Esophagus muscularis mucosa (tissue), 4 donors: ENCODE data around the gene GPR173. TPM values are rescaled to one million over a fixed set of nuclear protein-coding genes. Genes with fewer than 3 reads are reported as not detected.

Source experiments
- DNase-seq: peaks from one replicate; pipeline ENCODE4 v3.0.0-alpha.2; 2017; ENCODE audit errors: extremely low spot score
- H3K27ac ChIP-seq, 4 donors: fragments of 200-600 bp; sonication (generic); replicated peaks in 1 of 4; 1 replicate in 3 of 4; 2 replicates in 1 of 4; pipeline ENCODE4 v1.5.1; 2016 to 2019; ENCODE audit warnings: mild to moderate bottlenecking in 1 of 4
- H3K27me3 ChIP-seq, 4 donors: fragments of 200-600 bp; sonication (generic); one replicate each; pipeline versions ENCODE4 v1.5.1 to v1.6.0; 2016 to 2019
- H3K36me3 ChIP-seq, 4 donors: fragments of 200-600 bp; sonication (generic); one replicate each; pipeline ENCODE4 v1.5.1; 2016 to 2019
- H3K4me1 ChIP-seq, 4 donors: fragments of 200-600 bp; sonication (generic); one replicate each; pipeline ENCODE4 v1.5.1; 2016 to 2019
- H3K4me3 ChIP-seq, 4 donors: fragments of 200-600 bp; sonication (generic); 1 replicate in 2 of 4; 2 replicates in 2 of 4; pipeline ENCODE4 v1.5.1; 2016 to 2019; ENCODE audit warnings: mild to moderate bottlenecking in 4 of 4, moderate library complexity in 1 of 4
- H3K9me3 ChIP-seq, 4 donors: fragments of 200-600 bp; sonication (generic); 1 replicate in 3 of 4; 2 replicates in 1 of 4; pipeline ENCODE4 v1.5.1; 2016 to 2019
- EP300 ChIP-seq: sonication (generic); formaldehyde crosslinking; IDR thresholded peaks from one replicate; pipeline ENCODE4 v1.6.1; 2017; ENCODE audit warnings: antibody characterized with exemption
- POLR2A ChIP-seq: fragments of 450-650 bp; IDR thresholded peaks from one replicate; pipeline ENCODE4 v1.6.1; 2017; ENCODE audit warnings: antibody characterized with exemption, moderate library complexity, mild to moderate bottlenecking, low read depth
- POLR2AphosphoS5 ChIP-seq, 2 donors: sonication (generic); formaldehyde crosslinking; IDR thresholded peaks; one replicate each; pipeline ENCODE4 v1.6.1; 2017; ENCODE audit warnings: antibody characterized with exemption in 2 of 2
- WGBS: methylation state at CpG from one replicate; pipeline ENCODE4 v1.1.5; 2018; 5-methylcytosine and 5-hydroxymethylcytosine counted together
- intact Hi-C: fragments of 100-400 bp; cut with DNase I; formaldehyde crosslinking; loops from one replicate; pipeline ENCODE4 v1.15.1; 2023
- total RNA-seq, 4 donors: library from RNA; depleted of rRNA; stranded (reverse); fragments of >200 nt; gene quantifications; one replicate each; pipeline versions ENCODE4 v1.1.0 to v1.2.1, GENCODE V29; 2016
- TF ChIP-seq, protein P1 (sequence below), 3 experiments: fragments of 200-600 bp in 2 of 3; fragments of 450-650 bp in 1 of 3; sonication (generic) in 2 of 3; IDR thresholded peaks; one replicate each; pipeline ENCODE4 v1.5.1; 2017 to 2019; ENCODE audit warnings: antibody characterized with exemption in 3 of 3, mild to moderate bottlenecking in 2 of 3, moderate library complexity in 1 of 3

Gene GPR173
- total RNA-seq, 4 donors from 2014 or later = 0.83 to 2.8 (median 0.90) TPM

DNA sequence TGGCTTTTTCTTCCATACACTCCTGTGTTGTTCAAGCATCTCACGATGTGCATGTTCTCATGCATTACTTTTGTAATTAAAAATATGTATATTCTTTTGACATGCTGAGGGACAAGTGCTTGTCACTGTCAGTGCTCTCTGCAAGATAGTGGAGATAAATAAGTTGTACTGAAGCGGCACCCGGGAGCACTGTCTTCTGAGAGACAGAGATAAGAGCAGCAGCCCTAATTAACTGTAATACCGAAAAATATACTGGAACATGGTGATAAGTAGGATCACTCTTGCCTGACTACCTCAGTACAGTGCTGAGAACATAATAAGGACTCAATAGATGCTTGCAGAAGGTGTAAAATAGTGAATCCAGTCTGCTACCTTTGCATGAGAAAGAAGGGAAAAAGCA, 9.4 kb upstream of the GPR173 start:
- no peak for DNase-seq
- intact Hi-C loops = no loop called here
- H3K27ac ChIP-seq = no peak overlapping the region
- no peaks in the 10 kb centered on the region for H3K27me3 ChIP-seq
- H3K4me3 ChIP-seq = no peak overlapping the region
- no peaks in the 10 kb centered on the region for H3K36me3 ChIP-seq
- H3K4me1 ChIP-seq = no peaks in the 10 kb centered on the region
- 65% methylated on average over 4 of the region's 4 CpGs for WGBS
- TF ChIP-seq, protein P1, sequence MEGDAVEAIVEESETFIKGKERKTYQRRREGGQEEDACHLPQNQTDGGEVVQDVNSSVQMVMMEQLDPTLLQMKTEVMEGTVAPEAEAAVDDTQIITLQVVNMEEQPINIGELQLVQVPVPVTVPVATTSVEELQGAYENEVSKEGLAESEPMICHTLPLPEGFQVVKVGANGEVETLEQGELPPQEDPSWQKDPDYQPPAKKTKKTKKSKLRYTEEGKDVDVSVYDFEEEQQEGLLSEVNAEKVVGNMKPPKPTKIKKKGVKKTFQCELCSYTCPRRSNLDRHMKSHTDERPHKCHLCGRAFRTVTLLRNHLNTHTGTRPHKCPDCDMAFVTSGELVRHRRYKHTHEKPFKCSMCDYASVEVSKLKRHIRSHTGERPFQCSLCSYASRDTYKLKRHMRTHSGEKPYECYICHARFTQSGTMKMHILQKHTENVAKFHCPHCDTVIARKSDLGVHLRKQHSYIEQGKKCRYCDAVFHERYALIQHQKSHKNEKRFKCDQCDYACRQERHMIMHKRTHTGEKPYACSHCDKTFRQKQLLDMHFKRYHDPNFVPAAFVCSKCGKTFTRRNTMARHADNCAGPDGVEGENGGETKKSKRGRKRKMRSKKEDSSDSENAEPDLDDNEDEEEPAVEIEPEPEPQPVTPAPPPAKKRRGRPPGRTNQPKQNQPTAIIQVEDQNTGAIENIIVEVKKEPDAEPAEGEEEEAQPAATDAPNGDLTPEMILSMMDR (IDR thresholded peaks at IDR 0.05) = no peak
- TF ChIP-seq EP300 (no peak), POLR2AphosphoS5 (IDR thresholded peaks at IDR 0.05) (no peak), POLR2A (no peak)
- H3K9me3 ChIP-seq = no peaks in the 10 kb centered on the region

DNA sequence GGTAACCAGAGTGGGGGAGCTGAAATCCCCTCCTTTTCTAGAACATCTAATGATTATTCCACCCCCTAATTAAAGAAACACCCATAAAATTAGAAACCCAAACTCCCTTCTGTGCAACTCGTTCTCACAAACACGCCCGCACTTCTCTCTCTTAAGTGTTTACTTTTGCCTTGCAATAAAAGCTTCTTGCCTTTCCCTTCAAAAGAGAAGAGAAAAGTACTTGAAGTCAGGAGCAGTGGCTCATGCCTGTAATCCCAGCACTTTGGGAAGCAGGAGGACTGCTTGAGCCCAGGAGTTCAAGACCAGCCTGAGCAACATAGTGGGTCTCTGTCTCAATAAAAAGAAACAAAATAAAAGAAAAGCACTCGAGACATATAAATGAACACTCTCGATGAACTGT, 3.6 kb upstream of the GPR173 start:
- Histone ChIP-seq H3K36me3 (no peaks in the 10 kb centered on the region), H3K27ac (no peak overlapping the region), H3K27me3 (no peaks in the 10 kb centered on the region), H3K4me1 (peaks cover 0 to 19% (median 12%) of the 10 kb centered on the region in 4 donors), H3K4me3 (no peak overlapping the region), H3K9me3 (no peaks in the 10 kb centered on the region)
- 77% methylated on average over 5 of the region's 5 CpGs for WGBS
- intact Hi-C loops = no loop called here
- TF ChIP-seq, protein P1 (IDR thresholded peaks at IDR 0.05) = no peak
- no peak for TF ChIP-seq EP300
- no peak for TF ChIP-seq POLR2AphosphoS5 (IDR thresholded peaks at IDR 0.05)
- TF ChIP-seq POLR2A = no peak
- DNase-seq = no peak

DNA sequence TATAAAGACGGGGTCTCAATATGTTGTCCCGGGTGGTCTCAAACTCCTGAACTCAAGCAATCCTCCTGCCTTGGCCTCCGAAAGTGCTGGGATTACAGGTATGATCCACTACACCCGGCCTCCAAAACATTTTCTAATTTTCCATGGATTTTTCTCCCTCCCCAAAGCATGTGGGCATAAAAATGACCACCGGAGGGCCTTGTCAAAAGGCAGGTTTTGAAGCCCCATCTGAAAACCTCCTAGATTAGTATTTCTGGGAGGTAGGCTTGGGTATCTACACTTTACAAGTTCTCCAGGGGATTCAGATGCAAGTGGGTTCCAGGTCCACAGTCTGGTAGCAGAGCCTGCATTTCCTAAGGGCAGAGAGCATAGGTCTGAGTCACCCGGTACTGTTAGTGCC, 1.4 kb upstream of the GPR173 start:
- intact Hi-C loops = no loop called here
- H3K36me3 ChIP-seq = no peaks in the 10 kb centered on the region
- H3K4me1 ChIP-seq = peaks cover 0 to 26% (median 16%) of the 10 kb centered on the region in 4 donors
- no peaks in the 10 kb centered on the region for H3K27me3 ChIP-seq
- H3K9me3 ChIP-seq = no peaks in the 10 kb centered on the region
- TF ChIP-seq, protein P1 (IDR thresholded peaks at IDR 0.05) = no peak
- TF ChIP-seq POLR2AphosphoS5 (IDR thresholded peaks at IDR 0.05) = no peak
- TF ChIP-seq POLR2A = no peak
- TF ChIP-seq EP300 = no peak
- H3K27ac ChIP-seq = no peak overlapping the region
- WGBS = 92% methylated on average over 6 of the region's 6 CpGs
- H3K4me3 ChIP-seq = no peak overlapping the region
- DNase-seq = no peak

DNA sequence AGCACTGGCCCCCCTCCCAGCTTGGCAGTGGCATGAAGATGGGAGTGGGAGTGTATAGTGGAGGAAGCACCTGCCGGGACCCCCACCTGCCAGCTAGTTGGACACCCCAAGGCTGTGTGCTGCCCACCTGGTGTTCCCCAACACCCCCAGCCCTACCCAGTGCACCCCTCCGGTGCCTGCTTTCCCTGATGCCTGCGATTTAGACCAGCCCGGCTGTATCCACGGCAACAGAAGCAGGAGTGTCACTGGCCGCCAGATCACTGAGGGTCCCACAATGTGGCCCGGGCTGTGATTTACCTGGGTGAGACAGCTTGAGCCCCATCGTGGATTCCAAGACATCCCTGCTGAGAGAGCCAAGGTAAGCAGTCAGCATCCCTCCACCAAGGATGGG, 533 bp downstream of the GPR173 start:
- TF ChIP-seq POLR2AphosphoS5 (IDR thresholded peaks at IDR 0.05) (no peak), POLR2A (no peak), EP300 (no peak)
- TF ChIP-seq, protein P1 (IDR thresholded peaks at IDR 0.05) = no peak
- Histone ChIP-seq H3K27ac (peak overlapping the region in 2 of 4 donors; percentile 31 to 52), H3K4me1 (peaks cover 0 to 26% (median 16%) of the 10 kb centered on the region in 4 donors), H3K9me3 (no peaks in the 10 kb centered on the region), H3K36me3 (no peaks in the 10 kb centered on the region), H3K27me3 (no peaks in the 10 kb centered on the region), H3K4me3 (peak overlapping the region; percentile 51 to 62 (median 55))
- intact Hi-C loops = no loop called here
- DNase-seq = no peak
- WGBS = no CpG with 5 or more reads among the region's 8 CpGs

DNA sequence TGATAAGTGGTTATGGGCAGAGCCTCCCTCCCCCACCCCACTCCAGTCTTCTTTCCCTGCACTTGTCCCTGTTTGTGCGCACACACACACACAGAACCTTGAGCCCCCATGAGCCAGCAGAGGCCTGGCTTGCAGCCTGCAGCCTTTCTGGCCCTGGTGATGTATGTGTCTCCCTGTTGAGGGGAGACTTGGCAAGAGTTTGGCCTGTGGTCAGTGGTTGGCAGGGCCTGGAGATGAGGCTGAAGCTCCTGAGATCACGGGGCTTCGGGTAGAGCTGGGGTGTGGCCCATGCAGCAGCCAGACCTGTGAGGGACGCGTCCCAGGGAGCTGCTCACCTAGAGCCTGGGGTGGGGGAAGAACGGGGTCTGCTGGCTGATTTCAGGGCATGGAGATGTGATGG, 2.3 kb downstream of the GPR173 start:
- TF ChIP-seq POLR2A (no peak), POLR2AphosphoS5 (IDR thresholded peaks at IDR 0.05) (no peak), EP300 (no peak)
- TF ChIP-seq, protein P1 (IDR thresholded peaks at IDR 0.05) = no peak
- Histone ChIP-seq H3K36me3 (no peaks in the 10 kb centered on the region), H3K4me1 (peaks cover 0 to 26% (median 16%) of the 10 kb centered on the region in 4 donors), H3K27me3 (no peaks in the 10 kb centered on the region), H3K9me3 (no peaks in the 10 kb centered on the region), H3K27ac (no peak overlapping the region), H3K4me3 (no peak overlapping the region)
- 59% methylated on average over 6 of the region's 6 CpGs for WGBS
- intact Hi-C loops = no loop called here
- DNase-seq = no peak
